Superior temporal gyrus (tissue), 1 donor: Measurements from ENCODE around the gene TIMP2.
A peak's percentile ranks its signal among the peaks of the same experiment; 100 is the strongest.
"Not testable (repeated sequence)": the region's sequence is repeated elsewhere in the genome, so short reads cannot be mapped to it uniquely, and the experiment has no call there.

Experiments used
- DNase-seq: peaks from one replicate; pipeline ENCODE4 v3.0.0-alpha.2; 2016; ENCODE audit errors: extremely low spot score

Gene TIMP2

DNA sequence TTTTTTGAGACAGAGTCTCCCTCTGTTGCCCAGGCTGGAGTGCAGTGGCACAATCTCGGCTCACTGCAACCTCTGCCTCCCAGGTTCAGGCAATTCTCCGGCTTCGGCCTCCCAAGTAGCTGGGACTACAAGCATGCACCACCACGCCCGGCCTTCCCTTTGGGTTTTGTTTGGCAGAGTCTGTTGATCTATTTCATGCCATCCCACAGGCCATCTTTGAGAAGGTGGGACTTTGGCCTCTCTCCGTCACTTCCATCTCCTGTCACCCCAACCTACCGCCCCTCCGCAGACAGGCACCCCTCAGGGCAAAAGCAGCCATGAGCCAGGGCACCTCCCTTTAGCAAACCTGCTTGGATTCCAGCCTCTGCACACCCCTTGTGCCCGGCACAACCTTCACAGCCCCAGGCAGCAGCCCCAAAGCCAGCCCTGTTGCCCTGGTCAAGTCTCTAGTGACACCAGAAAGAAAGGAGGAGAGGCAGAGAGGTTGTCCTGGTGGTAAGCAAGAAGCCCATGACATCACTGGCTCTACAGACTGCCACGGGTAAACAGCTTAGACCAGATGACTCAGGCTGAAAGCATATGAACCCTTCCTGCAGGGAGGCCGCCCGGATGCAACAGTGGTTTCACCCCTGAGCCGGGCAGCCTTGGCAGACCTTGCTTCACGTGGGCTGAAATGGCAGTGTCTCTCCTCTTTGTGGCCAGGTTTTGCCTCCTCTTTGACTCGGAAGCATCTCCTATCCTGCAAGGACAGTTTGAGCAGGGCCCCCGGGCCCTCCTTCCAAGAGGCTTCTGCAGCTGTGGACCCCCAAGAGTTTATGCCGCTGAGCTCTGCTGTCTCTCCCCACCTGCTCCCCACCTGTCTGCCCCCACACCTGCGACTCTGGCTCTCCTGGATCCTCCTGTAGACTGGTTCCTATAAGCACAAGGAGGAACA, 8.1 kb upstream of the TIMP2 start:
- no peak for DNase-seq

DNA sequence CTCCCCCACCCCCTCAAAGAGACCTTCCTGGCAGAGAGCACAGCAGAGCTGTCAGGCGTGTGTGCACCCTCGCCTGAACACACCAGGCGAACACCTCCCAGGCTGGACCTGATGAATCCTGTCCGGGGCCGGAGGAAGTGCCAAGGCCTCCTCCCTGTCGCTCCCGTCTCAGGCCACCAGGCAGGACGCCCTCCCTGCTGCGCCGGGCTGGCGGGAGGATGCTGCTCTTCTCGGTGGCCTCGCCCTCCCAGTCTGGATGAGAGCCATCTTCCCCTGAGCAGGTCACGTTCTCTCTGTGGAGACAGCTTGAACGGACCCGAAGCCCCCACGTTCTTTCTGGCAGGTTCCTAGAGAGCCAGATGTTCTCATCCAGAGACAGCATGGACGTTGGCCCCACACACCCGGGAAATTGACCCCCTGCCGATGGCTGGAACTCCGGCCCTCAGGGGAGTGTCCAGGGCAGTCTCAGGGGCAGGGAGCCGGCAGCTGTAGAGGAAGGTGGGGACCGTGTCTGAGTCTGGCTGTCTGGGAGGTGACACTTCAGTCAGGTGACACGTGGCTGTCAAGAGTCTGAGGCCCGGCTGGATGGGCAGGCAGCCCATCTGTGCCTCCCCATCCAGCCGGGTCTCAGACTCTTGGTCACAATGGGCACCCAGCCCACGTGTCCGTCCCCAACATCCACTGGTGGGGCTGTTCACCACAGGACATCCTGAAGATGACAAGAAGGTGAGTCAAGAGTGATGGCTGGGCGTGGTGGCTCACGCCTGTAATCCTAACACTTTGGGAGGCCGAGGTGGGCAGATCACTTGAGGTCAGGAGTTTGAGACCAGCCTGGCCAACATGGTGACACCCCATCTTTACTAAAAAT, 5.0 kb upstream of the TIMP2 start:
- no peak for DNase-seq

GRCh38 chr17:78925662-78926555, 722 bp upstream of the TIMP2 start:
- DNase-seq, result peak; percentile 62

- no peak for DNase-seq
These were observed 571 bp downstream of the TIMP2 start for GRCh38 chr17:78924481-78925151.

DNA sequence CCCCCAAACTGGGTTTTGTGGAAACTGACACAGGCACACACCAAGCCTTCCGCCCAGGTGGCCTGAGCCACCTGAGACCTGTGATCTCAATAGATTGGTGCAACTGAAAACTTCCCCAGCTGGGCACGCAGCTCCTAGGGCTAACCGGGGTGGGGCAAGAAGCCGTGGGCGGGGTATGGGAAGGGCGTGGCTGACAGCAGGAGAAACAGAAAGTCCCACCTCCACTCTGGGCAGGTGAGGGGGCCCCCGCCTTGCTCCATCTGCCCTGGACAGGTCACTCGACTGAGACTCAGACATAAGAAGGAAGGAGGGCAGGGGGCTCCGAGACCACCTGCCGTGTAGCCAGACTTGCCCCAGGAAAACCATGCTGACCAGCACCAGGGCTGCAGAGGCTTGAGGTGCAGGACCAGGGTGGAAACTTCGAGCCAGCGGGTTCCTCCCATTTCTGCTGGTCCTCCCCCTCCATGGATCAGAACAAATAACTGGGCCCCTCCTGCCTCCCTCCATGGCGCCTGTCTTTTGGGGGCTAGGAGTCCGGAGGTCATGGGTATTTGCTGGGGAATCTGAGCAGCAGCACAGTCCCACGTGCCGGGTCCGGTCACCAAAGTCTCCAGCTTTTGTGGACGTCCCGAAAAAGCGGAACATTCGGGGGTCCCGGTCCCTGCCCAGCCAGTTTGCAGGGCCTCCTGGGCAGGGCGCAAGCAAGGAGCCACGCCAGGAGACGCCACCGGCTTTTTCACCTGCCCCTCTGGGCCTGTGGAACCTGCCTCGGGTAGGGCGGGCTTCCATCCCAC, 1.3 kb downstream of the TIMP2 start:
- DNase-seq, result no peak

DNA sequence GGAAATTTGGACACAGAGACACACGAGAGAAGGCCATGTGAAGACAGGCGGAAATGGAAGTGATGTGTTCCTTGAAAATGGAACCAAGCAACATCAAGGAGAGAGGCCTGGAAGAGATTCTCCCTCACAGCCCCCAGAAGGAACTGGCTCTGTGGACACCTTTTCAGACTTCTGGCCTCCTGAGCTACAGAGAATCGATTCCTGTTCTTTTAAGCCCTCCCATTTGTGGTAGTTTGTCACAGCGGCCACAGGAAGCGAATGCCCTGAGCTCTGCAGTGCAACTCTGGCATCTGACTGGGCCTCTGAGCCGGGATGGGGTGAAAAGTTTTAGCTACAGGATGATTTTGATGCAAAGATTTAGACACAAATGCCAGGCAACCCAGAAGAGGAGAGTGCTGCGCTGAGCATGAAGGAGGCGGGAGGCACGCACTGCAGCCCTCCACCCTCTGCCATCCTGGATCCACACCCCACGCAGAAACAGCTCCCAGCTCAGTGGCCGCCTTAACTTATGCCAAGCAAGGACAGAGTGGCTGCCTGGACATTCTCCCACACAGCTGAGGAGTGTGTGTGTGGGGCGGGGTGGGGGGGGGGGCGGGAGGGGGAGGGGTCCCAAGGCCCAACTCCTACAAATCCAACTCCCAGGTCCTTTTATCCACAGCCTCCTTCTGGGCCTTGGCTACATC, 2.2 kb downstream of the TIMP2 start:
- peak; percentile 37 for DNase-seq

- peak; percentile 75 for DNase-seq
These were observed 3.7 kb downstream of the TIMP2 start for GRCh38 chr17:78921437-78921971.

GRCh38 chr17:78920528-78920927, 4.7 kb downstream of the TIMP2 start:
- DNase-seq, result no peak

- DNase-seq, result no peak
These were observed 5.2 kb downstream of the TIMP2 start for GRCh38 chr17:78919861-78920450.

GRCh38 chr17:78918979-78919378, 6.2 kb downstream of the TIMP2 start:
- DNase-seq, result no peak

DNA sequence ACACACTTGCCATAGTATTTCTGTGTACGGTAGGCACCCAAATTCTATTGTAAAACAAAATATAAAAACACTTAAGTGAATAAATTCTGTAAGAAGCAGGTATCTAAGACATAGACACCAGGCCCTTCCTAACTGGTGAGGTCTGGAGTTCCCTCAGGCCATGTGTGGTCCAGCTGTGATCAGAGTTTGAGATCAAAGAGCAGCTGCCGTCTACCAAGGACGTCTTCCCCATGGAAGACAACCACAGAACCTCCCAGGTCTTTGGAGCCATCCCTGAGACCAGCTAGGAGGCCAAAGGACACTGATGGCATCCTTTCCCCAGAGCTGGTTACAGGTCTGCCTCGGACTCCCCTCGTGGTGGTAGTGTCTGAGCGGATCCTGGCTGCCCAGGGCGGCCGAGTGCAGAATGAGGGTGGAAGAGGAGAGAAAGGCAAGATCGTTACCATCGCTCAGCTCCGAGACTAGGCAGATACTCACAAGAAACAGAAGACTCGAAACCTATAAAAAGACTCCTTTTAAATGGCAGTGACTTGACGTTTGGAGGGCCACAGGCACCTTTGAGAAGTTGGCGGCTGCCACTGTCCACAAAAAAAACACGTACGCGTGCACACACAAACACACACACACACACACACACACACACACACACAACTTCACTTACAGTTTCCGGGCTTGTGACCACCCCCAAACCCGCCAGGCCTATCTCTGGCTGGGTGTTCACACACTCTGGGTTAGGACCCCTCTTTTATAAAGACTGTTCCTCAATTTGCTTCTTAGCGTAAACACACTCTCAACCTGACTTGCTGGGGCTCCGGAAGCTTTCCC, 7.5 kb downstream of the TIMP2 start:
- no peak for DNase-seq

GRCh38 chr17:78915872-78916632, 9.1 kb downstream of the TIMP2 start:
- no peak for DNase-seq

DNA sequence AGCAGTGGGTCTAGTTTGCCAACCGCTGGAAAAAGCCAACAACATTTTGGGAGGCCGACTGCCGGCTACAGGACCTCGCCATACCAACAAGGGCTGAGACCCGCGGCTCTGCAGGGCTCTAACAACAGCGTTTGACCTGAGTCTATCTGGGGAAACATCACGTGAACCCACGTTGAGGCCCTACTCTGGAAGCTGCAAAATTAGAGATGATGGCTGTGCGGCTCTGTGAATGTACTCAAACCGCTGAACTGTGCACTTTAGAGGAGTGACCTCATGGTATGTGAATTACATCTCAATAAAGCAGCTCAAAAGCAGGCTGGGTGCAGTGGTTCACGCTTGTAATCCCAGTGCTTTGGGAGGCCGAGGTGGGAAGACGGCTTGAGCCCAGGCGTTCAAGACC, 12.1 kb downstream of the TIMP2 start:
- no peak for DNase-seq

DNA sequence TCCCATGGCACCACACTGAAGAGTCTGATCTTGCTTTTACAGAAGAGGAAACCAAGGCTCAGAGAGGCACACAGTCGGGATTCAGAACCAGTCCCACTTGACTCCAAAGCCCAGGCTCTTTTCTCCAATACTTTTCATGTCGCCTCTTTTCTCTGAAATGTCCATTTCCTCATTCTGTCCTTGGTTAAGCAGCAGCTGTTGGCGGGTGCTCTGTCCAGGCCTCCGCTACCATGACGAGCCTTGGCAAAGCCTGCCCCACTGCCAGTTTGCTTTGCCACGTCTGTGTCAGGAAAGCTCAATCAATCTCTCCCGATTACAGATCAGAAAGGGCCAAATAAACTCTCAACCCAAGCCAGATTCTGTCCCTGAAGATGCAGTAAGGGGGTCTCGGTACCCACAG, 13.1 kb downstream of the TIMP2 start:
- DNase-seq, result no peak

DNA sequence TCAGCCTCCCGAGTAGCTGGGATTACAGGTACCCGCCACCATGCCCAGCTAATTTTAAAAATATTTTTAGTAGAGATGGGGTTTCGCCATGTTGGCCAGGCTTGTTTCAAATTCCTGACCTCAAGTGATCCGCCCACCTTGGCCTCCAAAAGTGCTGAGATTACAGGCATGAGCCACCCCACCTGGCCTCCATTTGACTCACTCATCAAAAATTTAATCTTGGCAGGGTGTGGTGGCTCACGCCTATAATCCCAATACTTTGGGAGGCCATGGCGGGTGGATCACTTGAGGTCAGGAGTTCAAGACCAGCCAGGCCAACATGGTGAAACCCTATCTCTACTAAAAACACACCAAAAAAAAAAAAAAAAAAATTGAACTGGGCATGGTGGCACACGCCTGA, 13.6 kb downstream of the TIMP2 start:
- not testable (repeated sequence) for DNase-seq

GRCh38 chr17:78910497-78911284, 14.5 kb downstream of the TIMP2 start:
- DNase-seq, result peak; percentile 40

DNA sequence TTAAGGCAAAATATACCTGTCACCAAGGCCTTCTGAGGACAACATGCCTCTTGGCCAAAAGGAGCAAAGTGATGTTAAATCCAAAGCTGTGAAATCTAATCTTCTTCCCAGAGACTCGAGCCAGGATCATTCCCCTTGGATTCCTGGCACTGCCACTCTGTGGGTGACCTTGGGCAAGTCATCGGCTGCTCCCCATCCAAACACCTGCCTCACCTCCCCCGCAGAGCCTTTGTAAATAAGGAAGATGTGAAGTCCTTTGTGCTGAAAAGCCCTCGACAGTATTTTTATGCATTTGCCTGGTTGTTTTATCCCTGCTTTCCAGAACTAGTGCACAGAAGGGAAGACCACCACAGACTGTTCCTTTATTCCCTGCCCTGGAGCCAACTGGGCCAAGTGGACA, 16.8 kb downstream of the TIMP2 start:
- DNase-seq, result no peak
